ENCODE measurements around the gene GSTA3.
"Not testable (repeated sequence)": the region's sequence is repeated elsewhere in the genome, so short reads cannot be mapped to it uniquely, and the experiment has no call there.

GSTA3 gene

DNA sequence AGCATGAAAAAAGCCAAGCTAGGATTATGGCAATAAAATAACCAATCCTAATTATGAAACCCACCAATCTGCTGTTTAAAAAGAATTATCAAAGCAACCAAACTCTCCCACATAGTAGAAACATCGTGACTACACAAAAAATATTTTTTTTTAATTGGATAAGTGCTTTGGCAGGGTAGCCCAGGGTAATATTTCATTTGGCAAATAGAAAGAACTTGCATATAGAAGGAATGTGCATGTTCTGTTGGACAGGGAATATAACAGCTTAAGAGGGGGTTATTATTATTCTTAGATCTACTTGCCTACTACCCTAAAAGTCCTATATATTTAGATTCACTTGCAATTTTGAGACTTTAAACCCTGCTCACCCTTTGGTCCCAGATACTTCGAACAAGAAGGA is 972 bp downstream of the GSTA3 start:
- H3K27ac ChIP-seq = peak overlapping the region; percentile 61
- TF ChIP-seq ZFX (IDR thresholded peaks at IDR 0.05; ENCODE audit: borderline replicate concordance) = no peak
- TF ChIP-seq, protein P1, sequence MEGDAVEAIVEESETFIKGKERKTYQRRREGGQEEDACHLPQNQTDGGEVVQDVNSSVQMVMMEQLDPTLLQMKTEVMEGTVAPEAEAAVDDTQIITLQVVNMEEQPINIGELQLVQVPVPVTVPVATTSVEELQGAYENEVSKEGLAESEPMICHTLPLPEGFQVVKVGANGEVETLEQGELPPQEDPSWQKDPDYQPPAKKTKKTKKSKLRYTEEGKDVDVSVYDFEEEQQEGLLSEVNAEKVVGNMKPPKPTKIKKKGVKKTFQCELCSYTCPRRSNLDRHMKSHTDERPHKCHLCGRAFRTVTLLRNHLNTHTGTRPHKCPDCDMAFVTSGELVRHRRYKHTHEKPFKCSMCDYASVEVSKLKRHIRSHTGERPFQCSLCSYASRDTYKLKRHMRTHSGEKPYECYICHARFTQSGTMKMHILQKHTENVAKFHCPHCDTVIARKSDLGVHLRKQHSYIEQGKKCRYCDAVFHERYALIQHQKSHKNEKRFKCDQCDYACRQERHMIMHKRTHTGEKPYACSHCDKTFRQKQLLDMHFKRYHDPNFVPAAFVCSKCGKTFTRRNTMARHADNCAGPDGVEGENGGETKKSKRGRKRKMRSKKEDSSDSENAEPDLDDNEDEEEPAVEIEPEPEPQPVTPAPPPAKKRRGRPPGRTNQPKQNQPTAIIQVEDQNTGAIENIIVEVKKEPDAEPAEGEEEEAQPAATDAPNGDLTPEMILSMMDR (IDR thresholded peaks at IDR 0.05) = no peak

DNA sequence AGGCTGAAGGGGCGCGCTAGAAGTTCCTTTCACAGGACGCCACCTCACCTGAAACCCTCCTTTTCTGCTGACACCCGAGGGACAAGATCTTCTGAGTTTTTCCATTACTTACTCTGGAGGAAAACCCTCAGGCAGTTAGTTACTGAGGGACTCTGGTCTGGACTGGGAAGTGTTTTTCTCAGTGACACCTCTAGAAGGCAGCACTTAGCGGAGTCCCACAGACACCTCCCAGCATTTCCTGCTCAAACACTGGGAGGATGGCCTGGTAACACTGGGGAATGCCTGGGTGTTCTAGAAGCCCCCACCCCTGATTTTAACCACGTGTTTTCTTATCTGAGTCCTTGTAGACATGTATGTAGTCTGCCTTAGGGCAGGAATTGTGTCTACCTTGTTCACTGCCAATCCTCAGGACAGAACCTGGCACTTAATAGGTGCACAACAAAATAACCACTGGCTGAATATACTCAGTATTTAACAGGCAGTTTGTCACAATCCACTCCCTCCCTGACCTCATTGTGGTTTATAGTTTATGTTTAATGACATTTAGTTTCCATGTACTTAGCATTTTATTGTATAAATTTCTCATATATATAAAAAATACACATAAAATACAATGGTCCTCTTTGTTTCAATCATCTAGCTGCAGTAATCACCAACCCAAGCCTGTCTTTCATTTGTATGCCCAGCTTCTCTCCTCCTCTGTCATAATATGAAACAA is 4.8 kb downstream of the GSTA3 start:
- no peak for TF ChIP-seq ZFX (IDR thresholded peaks at IDR 0.05; ENCODE audit: borderline replicate concordance)
- TF ChIP-seq, protein P1 (IDR thresholded peaks at IDR 0.05) = peak; percentile 44
- H3K27ac ChIP-seq = no peak overlapping the region

DNA sequence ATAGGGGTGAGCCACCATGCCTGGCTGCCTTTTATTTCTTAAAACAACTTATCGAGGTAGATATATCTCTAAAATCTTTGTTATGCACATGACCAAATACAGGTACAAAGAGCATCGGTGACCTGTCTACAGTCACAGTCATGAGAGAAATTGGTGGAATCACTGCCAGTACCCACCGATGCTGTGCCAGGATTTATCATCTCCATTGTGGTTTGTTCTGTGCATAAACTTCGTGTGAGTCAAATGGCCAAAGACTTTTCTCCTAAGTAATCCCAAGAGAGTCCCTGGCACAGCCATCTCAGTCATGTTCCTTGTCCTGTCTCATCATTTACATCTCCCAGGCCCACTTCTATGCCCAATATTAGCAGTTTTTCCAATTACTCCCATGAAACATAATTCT is 9.0 kb downstream of the GSTA3 start:
- TF ChIP-seq, protein P1 (IDR thresholded peaks at IDR 0.05) = no peak
- TF ChIP-seq ZFX (IDR thresholded peaks at IDR 0.05; ENCODE audit: borderline replicate concordance) = no peak
- H3K27ac ChIP-seq = no peak overlapping the region

DNA sequence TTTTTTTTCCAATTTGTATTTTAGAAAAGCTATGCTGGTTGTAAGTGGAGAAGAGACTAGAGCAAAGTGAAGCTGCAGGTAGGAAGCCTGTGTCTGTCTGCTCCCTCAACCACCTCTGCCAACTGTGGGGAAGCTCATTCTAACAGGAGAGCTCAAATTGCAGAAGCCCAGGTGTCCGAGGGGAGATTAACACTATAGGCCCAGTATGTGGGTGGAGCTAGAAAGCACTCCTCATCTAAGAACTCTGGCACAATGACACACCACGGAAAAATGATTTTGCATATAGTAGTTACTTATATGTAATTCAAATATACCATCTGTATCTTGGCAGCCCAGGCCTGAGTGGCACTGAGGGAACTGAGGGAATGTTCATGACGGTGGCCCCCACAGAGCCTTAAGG is 13.7 kb downstream of the GSTA3 start:
- not testable (repeated sequence) for H3K27ac ChIP-seq

DNA sequence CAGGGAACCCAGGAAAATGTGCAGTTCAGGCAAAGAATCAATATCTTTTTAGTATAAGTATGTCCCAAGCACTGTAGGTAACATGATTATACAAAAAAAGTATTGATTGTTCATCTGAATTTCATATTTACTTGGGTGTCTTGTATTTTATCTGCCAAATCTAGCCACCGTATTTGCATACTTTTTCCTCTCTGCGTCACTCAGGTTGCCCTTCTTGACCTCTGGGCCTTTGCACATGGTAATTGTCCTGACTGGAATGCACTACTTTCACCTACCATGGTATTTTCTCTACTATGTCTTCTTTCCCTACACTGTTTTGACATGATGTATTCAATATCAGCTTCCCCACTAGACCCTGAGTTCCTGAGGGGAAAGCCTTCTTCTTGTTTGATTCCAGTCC is 15.2 kb downstream of the GSTA3 start:
- TF ChIP-seq, protein P1 (IDR thresholded peaks at IDR 0.05) = no peak
- TF ChIP-seq ZFX (IDR thresholded peaks at IDR 0.05; ENCODE audit: borderline replicate concordance) = no peak
- no peak overlapping the region for H3K27ac ChIP-seq

DNA sequence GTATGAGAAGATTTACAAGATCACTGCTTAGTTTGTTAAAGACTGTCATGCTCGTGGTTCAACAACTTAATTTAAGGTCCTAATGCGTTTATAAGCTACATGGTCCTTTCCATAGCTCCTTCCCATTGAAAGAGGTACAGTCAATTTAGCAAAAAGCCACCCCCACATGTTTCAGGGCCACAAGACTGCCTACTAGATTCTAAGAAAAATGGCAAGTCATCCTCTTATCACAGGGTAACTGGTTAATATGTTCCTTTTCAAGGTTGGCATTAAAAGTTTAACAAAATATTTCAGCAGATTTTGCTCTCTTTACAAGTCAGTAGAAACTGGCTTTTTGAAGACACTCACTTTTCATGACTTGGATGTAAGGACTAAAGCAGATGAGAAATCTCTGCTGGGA is 15.7 kb downstream of the GSTA3 start:
- TF ChIP-seq, protein P1 (IDR thresholded peaks at IDR 0.05) = no peak
- no peak for TF ChIP-seq ZFX (IDR thresholded peaks at IDR 0.05; ENCODE audit: borderline replicate concordance)

DNA sequence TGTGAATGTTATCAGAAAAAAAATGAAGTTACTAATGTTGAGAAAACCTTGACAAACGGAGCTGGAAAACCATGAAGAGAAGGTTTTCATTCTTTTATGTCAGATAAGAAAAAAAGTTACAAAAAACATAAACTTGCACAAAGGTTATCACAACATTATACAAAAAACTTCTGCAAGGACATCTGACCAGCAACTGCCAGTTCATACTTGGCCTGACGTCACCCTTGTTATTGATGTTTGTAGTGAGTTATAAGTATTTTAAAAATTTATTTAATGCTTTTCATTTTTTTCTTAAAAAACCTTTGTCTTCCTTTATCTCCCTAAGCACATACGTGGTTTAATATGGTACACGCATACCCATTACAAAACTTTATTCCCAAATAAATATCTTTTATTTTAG is 16.3 kb downstream of the GSTA3 start:
- TF ChIP-seq, protein P1 (IDR thresholded peaks at IDR 0.05) = no peak
- no peak for TF ChIP-seq ZFX (IDR thresholded peaks at IDR 0.05; ENCODE audit: borderline replicate concordance)
- no peak overlapping the region for H3K27ac ChIP-seq

More for the DNA sequence above, 15.7 kb downstream of the GSTA3 start:
- no peak overlapping the region for H3K27ac ChIP-seq

DNA sequence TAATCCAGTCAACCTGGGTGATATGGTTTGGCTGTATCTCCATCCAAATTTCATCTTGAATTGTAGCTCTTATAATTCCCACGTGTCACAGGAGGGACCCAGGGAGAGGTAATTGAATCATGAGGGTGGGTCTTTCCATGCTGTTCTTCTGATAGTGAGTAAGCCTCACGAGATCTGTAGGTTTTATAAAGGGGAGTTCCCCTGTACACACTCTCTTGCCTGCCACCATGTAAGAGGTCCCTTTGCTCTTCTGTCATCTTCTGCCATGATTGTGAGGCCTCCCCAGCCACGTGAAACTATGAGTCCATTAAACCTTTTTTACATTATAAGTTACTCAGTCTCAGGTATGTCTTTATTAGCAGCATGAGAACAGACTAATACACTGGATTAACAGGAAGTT is 19.5 kb downstream of the GSTA3 start:
- no peak overlapping the region for H3K27ac ChIP-seq
- no peak for TF ChIP-seq ZFX (IDR thresholded peaks at IDR 0.05; ENCODE audit: borderline replicate concordance)
- TF ChIP-seq, protein P1 (IDR thresholded peaks at IDR 0.05) = no peak

Data from 22Rv1 (cell line).